GM23338 (cell line): ENCODE measurements around the gene TOX2. TPM values are rescaled to one million over a fixed set of nuclear protein-coding genes. Genes with fewer than 3 reads are reported as not detected.

Experiments
- ATAC-seq: fragments of 200-7000 bp; cut with Tn5 transposase; 3 replicates; pipeline ENCODE4 v1.9.1; 2020
- DNase-seq: peaks from one replicate; pipeline ENCODE4 v3.0.0-alpha.2; 2015; ENCODE audit warnings: low spot score
- H2AFZ ChIP-seq: fragments of 200-600 bp; sonication (generic); 2 replicates; pipeline ENCODE4 v1.8.0; 2016; ENCODE audit warnings: antibody characterized with exemption, mild to moderate bottlenecking, moderate library complexity
- H3F3A ChIP-seq: fragments of 200-600 bp; sonication (generic); replicated peaks from 2 replicates; pipeline ENCODE4 v1.8.0; 2017; ENCODE audit warnings: antibody characterized with exemption, mixed run types, low read depth
- H3K27ac ChIP-seq: fragments of 200-600 bp; sonication (generic); 2 replicates; pipeline ENCODE4 v1.6.1; 2016; ENCODE audit warnings: low read depth
- H3K27me3 ChIP-seq: fragments of 200-600 bp; sonication (generic); 2 replicates; pipeline ENCODE4 v1.8.0; 2016; ENCODE audit warnings: mild to moderate bottlenecking, mixed run types, moderate library complexity; ENCODE audit not compliant: insufficient read depth
- H3K36me3 ChIP-seq: fragments of 200-600 bp; sonication (generic); 2 replicates; pipeline ENCODE4 v1.8.0; 2016; ENCODE audit warnings: mild to moderate bottlenecking; ENCODE audit not compliant: insufficient read depth
- H3K4me1 ChIP-seq: fragments of 200-600 bp; sonication (generic); 2 replicates; pipeline ENCODE4 v1.8.0; 2016; ENCODE audit warnings: mild to moderate bottlenecking, moderate library complexity; ENCODE audit not compliant: insufficient read depth
- H3K4me2 ChIP-seq: fragments of 200-600 bp; sonication (generic); 2 replicates; pipeline ENCODE4 v1.7.1; 2017; ENCODE audit warnings: mixed run types
- H3K4me3 ChIP-seq: fragments of 200-600 bp; sonication (generic); 2 replicates; pipeline ENCODE4 v1.6.1; 2016; ENCODE audit warnings: mixed run types
- H3K79me2 ChIP-seq: fragments of 200-600 bp; sonication (generic); replicated peaks from 2 replicates; pipeline ENCODE4 v1.8.0; 2017; ENCODE audit warnings: mild to moderate bottlenecking; ENCODE audit not compliant: insufficient read depth
- H3K9me2 ChIP-seq: fragments of 200-600 bp; sonication (generic); 2 replicates; pipeline ENCODE4 v1.8.0; 2017; ENCODE audit not compliant: insufficient read depth
- H4K20me1 ChIP-seq: fragments of 200-600 bp; sonication (generic); replicated peaks from 2 replicates; pipeline ENCODE4 v1.8.0; 2017; ENCODE audit warnings: mild to moderate bottlenecking; ENCODE audit not compliant: insufficient read depth
- H3K27ac Mint-ChIP-seq: 2 replicates; pipeline ENCODE4 v1.8.0; 2020; ENCODE audit warnings: inconsistent platforms, mild to moderate bottlenecking, moderate library complexity, mixed read lengths
- H3K27me3 Mint-ChIP-seq: 3 replicates; pipeline ENCODE4 v1.8.0; 2022; ENCODE audit warnings: low read depth, mild to moderate bottlenecking, moderate library complexity, mixed read lengths, inconsistent platforms; ENCODE audit not compliant: insufficient read depth, poor library complexity
- H3K36me3 Mint-ChIP-seq: 3 replicates; pipeline ENCODE4 v1.8.0; 2021; ENCODE audit warnings: low read depth, mild to moderate bottlenecking, inconsistent platforms, moderate library complexity, mixed read lengths
- H3K4me1 Mint-ChIP-seq: 3 replicates; pipeline ENCODE4 v1.8.0; 2020; ENCODE audit warnings: mild to moderate bottlenecking, inconsistent platforms, mixed read lengths
- H3K4me3 Mint-ChIP-seq: 3 replicates; pipeline ENCODE4 v1.8.0; 2021; ENCODE audit warnings: moderate library complexity, mild to moderate bottlenecking, inconsistent platforms, mixed read lengths
- H3K9me3 Mint-ChIP-seq: 3 replicates; pipeline ENCODE4 v1.8.0; 2020; ENCODE audit warnings: moderate library complexity, mild to moderate bottlenecking, inconsistent platforms, mixed read lengths
- EZH2 ChIP-seq: fragments of 200-600 bp; sonication (generic); IDR thresholded peaks from one replicate; pipeline ENCODE4 v1.8.0; 2017; ENCODE audit warnings: antibody characterized with exemption, mild to moderate bottlenecking, low read depth; ENCODE audit not compliant: unreplicated experiment
- EZH2phosphoT487 ChIP-seq: fragments of 200-600 bp; sonication (generic); IDR thresholded peaks from one replicate; pipeline ENCODE4 v1.8.1; 2018; ENCODE audit warnings: antibody characterized with exemption; ENCODE audit not compliant: unreplicated experiment
- JUNB ChIP-seq: IDR thresholded peaks from one replicate; pipeline ENCODE4 v1.6.1; 2016; ENCODE audit warnings: antibody characterized with exemption; ENCODE audit not compliant: unreplicated experiment
- NANOG ChIP-seq: IDR thresholded peaks from 2 replicates; pipeline ENCODE4 v1.6.1; 2016; ENCODE audit warnings: antibody characterized with exemption, borderline replicate concordance
- REST ChIP-seq: IDR thresholded peaks from one replicate; pipeline ENCODE4 v1.6.1; 2018; ENCODE audit warnings: antibody characterized with exemption; ENCODE audit not compliant: unreplicated experiment
- ZNF462 ChIP-seq: fragments of 250-450 bp; sonication (Bioruptor Pico); IDR thresholded peaks from 2 replicates; pipeline ENCODE4 v1.5.0; 2020; ENCODE audit warnings: mild to moderate bottlenecking, moderate library complexity
- polyA plus RNA-seq: library from polyadenylated mRNA; unstranded; fragments of >200 nt; fragmentation: Nextera tagmentation; extraction: Ambion mirVana; gene quantifications from 2 replicates; pipeline ENCODE4 v1.2.1, GENCODE V29; 2016
- total RNA-seq: library from RNA; depleted of rRNA; stranded (reverse); fragments of >200 nt; shearing (Covaris generic); gene quantifications from 2 replicates; pipeline ENCODE4 v1.2.3, GENCODE V29; 2014

The TOX2 gene
- total and polyA plus RNA-seq, 2 experiments from 2014 or later = 1.4 to 1.5 TPM

- no peaks in the 10 kb centered on the region for H3K9me2 ChIP-seq
- no peak for ATAC-seq
- H2AFZ ChIP-seq = no peak overlapping the region
- no peak for DNase-seq
- H3K4me3 Mint-ChIP-seq = no peak overlapping the region
- TF ChIP-seq EZH2phosphoT487 (no peak), JUNB (no peak), ZNF462 (no peak), EZH2 (no peak), REST (no peak), NANOG (no peak)
- H3K4me1 Mint-ChIP-seq = peaks cover 30% of the 10 kb centered on the region
- H3F3A ChIP-seq = no peaks in the 10 kb centered on the region
- H4K20me1 ChIP-seq = no peaks in the 10 kb centered on the region
- H3K36me3 ChIP-seq = no peaks in the 10 kb centered on the region
- H3K9me3 Mint-ChIP-seq = peaks cover 6% of the 10 kb centered on the region; the same call in 1 of the 3 replicates
- H3K27ac ChIP-seq = no peak overlapping the region
- no peak overlapping the region for H3K4me2 ChIP-seq
- H3K79me2 ChIP-seq = no peaks in the 10 kb centered on the region
- no peaks in the 10 kb centered on the region for H3K27me3 ChIP-seq
- no peak overlapping the region for H3K4me3 ChIP-seq
- no peaks in the 10 kb centered on the region for H3K36me3 Mint-ChIP-seq
- H3K27me3 Mint-ChIP-seq = peaks cover 9% of the 10 kb centered on the region
- H3K27ac Mint-ChIP-seq = no peak overlapping the region
- H3K4me1 ChIP-seq = peaks cover 17% of the 10 kb centered on the region
Measured at GRCh38 chr20:43957392-43957791, 42.7 kb downstream of the TOX2 start.
